ENCODE results near the gene DBI.
A peak's percentile ranks its signal among the peaks of the same experiment; 100 is the strongest.

Gene DBI
- 49.9 to 85.5 reads per million in 2 experiments for total RNA-seq

DNA sequence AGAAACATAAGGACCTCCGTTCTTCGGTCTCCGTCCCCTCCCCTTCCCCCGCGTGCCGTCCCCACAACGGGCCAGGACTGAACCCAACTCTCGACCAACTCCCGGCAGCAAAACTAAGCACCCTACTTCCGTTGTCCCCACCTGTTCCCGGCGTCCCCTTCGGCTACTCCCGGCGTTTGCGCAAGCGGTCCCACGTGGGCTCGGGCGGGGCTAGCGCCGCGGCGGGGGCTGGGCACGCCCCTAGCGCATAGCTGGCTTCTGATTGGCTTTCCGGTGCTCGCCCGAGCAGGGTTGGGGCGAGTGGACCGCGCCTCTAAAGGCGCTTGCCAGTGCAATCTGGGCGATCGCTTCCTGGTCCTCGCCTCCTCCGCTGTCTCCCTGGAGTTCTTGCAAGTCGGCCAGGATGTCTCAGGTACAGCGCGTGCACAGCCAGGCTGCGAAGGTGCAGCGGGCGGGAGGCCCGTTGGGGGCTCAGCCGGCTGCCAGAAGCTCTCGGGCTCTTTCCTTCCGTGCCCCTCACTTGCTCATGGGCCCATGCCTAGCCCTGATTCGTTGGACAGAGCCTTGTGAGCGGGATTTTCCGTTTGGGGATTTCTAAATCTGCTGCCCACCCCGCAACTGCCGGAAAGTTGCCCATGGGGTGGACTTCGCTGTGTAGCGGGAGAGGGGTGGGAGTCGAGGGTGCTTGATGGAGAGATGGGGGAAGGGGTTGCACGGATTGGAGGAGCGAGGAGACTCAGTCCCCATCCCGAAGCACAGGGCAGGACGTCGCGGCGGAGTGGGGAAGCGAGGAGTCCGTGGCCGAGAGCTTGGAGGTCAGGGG lies at the start of gene DBI, which contains the start of gene C2orf76:
TSS of gene DBI (plus strand) at position 329 of the 823 bp plus-strand sequence. CDS start at position 404, 75 bp downstream.
TSS of gene C2orf76 (minus strand) at position 186 of the 823 bp plus-strand sequence. CDS start 26,875 bp downstream, outside the sequence.
- DNase-seq (ENCODE audit: low read depth): peak; percentile 84

GRCh38 chr2:119317554-119317953 lies 49.2 kb upstream of the DBI start:
- DNase-seq (ENCODE audit: low read depth): no peak

- DNase-seq (ENCODE audit: low read depth): no peak
Observed at GRCh38 chr2:119319593-119319992, 47.2 kb upstream of the DBI start.

GRCh38 chr2:119323459-119323858 lies 43.3 kb upstream of the DBI start:
- DNase-seq (ENCODE audit: low read depth): no peak

GRCh38 chr2:119324685-119325270 lies 42.0 kb upstream of the DBI start:
- DNase-seq (ENCODE audit: low read depth): no peak

- DNase-seq (ENCODE audit: low read depth): no peak
Observed at GRCh38 chr2:119326938-119327337, 39.8 kb upstream of the DBI start.

DNA sequence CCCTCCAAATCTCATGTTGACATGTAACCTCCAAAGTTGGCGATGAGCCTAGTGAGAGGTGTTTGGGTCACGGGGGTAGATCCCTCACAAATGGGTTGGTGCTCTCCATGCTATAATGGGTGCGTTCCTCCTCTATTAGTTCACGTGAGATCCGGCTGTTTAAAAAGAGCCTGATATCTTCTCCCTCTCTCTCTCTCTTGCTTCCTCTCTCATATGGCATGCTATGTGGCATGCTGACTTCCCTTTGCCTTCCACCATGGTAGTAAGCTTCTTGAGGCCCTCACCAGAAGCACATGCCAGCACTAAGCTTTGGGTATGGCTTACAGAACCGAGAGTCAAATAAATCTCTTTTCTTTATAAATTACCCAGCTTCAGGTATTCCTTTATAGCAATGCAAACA lies 39.3 kb upstream of the DBI start:
- DNase-seq (ENCODE audit: low read depth): no peak

DNA sequence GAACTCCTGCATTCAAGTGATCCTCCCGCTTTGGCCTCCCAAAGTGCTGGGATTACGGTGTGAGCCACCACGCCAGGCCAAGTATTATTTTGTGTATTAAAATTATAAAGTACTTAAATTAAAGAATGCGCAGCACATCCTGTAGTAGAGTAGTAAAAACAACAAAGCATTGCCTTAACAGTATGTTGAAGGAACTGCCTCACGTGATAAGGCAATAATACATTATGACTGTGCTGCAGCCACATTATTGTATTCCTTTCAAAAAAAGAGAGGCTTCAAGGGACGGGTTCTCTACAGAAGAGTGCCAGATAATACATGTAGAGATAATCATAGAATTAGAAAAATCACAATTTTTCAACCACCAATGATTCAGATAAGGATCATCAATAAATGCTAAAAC lies 33.8 kb upstream of the DBI start:
- no peak for DNase-seq (ENCODE audit: low read depth)

GRCh38 chr2:119333360-119333759 lies 33.4 kb upstream of the DBI start:
- DNase-seq (ENCODE audit: low read depth): no peak

DNA sequence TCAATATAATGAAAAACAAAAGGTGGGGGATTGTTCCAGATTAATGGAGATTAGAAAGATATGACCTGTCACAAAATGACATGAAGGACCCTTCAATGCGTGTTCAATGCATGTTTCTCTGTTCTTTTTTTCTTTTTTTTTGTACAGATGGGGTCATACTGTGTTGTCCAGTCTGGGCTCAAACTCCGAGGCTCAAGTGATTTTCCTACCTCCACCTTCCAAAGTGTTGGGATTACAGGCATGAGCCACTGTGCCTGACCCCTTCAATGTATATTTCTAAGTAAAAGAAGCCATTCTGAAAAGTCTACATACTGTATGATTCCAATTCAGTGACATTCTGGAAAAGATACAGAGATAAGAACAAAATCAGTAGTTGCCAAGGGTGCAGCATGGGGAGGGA lies 32.9 kb upstream of the DBI start:
- DNase-seq (ENCODE audit: low read depth): no peak

GRCh38 chr2:119337749-119338148 lies 29.0 kb upstream of the DBI start:
- DNase-seq (ENCODE audit: low read depth): no peak

DNA sequence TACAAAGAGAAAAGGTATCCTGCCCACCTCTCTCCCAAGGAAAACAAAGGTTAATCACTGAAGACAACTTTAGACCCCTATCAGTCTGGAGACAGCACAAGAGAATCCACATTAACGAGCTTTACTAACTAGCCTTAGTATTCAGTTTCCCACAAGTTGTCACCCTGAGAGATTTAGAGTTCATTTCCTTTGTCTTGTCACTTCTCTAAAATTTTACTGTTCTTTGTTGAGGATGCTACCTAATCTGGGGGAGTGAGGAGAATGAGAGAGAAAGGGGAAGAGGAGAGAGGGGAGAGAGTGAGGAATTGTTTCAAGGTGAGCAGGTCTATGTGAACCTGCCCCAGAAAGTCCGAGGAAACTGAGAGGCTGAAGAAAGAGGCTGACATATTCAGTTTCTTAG lies 28.5 kb upstream of the DBI start:
- DNase-seq (ENCODE audit: low read depth): no peak

GRCh38 chr2:119338826-119339561 lies 27.8 kb upstream of the DBI start:
- no peak for DNase-seq (ENCODE audit: low read depth)

- no peak for DNase-seq (ENCODE audit: low read depth)
Observed at GRCh38 chr2:119339562-119339923, 27.2 kb upstream of the DBI start.

DNA sequence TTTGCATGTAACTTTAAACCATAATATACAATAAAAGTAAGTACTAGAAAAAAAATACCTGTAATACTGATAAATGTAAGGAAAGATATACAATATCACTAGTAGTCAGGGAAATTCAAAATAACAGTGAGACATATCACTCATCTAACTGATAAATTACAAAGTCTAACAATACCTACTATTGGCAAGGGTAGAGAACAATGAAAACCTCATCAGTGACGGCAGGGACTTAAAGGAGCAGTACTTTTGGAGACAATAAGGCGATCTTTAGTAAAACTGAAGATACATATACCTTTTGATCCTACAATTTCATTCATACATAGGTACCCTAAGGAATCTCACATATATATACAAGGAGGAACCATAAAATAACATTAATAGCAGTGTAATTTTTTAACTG lies 25.1 kb upstream of the DBI start:
- no peak for DNase-seq (ENCODE audit: low read depth)

GRCh38 chr2:119349289-119349688 lies 17.5 kb upstream of the DBI start:
- DNase-seq (ENCODE audit: low read depth): no peak

DNA sequence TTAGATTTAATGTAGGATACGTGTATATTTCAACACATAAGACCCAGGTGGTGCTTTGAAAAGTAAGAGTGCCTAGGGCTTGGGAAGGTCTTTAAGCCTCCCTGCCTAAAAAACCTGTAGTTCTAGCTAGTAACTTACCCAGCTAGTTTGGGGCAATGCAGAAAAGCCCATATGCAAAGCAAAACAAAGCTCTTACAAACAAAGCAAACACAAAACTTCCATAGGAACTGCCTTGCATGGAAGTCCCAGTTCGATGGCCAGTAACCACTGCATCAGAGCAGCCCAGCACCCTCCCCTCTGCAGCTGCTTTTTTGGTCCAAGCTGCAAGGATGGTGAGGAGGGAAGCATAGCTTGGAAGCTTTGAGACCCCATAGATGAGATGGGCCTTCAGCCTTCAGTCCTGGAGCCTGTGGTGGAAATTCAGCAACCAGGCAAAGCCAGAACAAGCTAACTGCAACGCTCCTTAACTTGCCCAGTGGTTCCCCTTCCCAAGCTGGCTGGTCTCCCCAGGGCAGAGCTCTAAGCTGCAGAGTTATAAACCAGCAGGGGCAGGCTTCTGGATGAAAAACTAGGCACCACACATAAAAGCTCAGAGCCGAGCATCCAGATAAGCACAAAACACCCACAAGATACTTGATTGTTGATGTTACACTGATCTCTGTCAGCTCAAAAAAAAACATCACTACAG lies 16.3 kb upstream of the DBI start:
- no peak for DNase-seq (ENCODE audit: low read depth)

DNA sequence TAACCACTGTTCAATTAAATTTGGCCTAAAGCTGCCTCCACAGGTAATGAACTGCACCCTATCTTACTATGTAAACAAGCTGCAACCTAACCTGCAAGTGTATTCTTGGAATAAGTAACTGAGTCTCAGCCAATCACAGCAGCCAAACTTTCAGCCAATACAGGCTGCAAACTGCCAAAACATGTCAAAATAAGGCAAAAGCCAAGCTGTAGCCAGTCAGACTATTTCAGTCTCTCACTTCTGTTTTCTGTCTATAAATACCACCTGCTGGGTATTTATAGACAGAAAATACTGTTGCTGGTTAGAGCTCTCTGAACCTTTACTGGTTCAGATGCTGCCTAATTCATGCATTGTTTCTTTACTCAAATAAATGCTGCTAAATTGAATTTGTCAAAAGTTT lies 14.4 kb upstream of the DBI start:
- no peak for DNase-seq (ENCODE audit: low read depth)

DNA sequence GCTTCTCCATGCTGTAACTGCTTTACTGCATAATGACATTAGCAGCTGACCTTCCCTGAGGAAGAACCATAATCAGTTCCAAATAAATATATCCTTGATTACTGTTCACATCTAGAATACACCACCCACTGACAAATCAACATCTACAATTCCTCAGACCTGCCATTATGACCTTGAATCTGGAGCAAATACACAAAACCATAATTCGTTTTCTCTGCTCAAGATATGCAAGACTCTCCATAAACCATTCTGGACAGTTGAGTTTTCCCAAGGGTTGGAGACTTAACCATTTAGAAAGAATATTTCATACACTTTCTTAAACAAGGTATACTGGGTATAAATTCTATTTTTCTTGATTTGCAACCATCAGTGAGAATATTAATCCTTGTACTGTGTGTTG lies 11.9 kb upstream of the DBI start:
- DNase-seq (ENCODE audit: low read depth): no peak

GRCh38 chr2:119359774-119360173 lies 7.0 kb upstream of the DBI start:
- DNase-seq (ENCODE audit: low read depth): no peak

DNA sequence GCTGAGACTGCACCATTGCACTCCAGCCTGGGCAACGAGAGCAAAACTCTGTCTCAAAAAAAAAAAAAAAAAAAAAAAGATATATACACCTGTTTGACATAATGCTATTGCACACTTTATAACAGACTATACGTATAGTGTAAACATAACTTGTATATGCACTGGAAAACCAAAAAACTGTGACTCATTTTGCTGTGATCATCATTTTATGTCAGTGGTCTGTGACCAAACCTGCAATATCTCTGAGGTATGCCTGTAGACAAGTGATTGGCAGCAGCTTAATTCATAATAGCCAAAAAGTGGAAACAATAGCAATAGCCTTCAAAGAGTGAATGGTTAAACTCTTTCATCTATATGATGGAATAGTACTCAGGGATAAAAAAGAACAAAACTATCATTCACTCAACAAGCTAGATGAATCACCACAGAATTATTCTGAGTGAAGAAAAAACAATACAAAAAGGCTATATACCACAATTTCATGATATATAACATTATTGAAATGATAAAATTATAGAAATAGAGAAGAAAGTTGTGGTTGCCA lies 6.3 kb upstream of the DBI start:
- no peak for DNase-seq (ENCODE audit: low read depth)

DNA sequence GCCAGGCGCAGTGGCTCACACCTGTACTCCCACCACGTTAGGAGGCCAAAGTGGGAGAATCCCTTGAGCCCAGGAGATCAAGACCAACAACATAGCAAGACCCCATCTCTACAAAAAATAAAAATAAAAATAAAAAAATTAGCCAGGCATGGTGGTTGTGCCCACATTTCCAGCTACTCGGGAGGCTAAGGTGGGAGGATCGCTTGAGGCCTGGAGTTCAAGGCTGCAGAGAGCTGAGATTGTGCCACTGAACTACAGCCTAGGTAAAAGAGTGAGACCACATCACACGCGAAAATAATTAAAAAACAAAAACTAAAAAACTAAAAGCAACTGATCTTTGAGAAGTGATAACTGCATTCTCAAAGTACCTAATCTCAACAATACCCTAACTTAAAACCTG lies 2.0 kb upstream of the DBI start:
- no peak for DNase-seq (ENCODE audit: low read depth)

Measured in T follicular helper cell (primary cell).